ENCODE measurements around the gene SPP1.

GRCh38 chr4:87937523-87937922 lies 38.0 kb upstream of the SPP1 start:
- TF ChIP-seq CTCF (IDR thresholded peaks at IDR 0.05 in 4 of 5, conservative IDR thresholded peaks at IDR 0.05 in 1 of 5) = no peak
- no peak for TF ChIP-seq POLR2A (IDR thresholded peaks at IDR 0.05)

Measured in gastrocnemius medialis (tissue), 4 donors.